KOPT-K1 (cell line): ENCODE results near the gene HLA-B.

Experiments
- H3K27ac ChIP-seq: fragments of 200-600 bp; sonication (generic); 2 replicates; pipeline ENCODE4 v1.5.1; 2016; ENCODE audit warnings: antibody characterized with exemption, mild to moderate bottlenecking, low read depth, low read length; ENCODE audit not compliant: poor library complexity, severe bottlenecking
- H3K36me3 ChIP-seq: fragments of 200-600 bp; sonication (generic); 2 replicates; pipeline ENCODE4 v1.5.1; 2017; ENCODE audit warnings: antibody characterized with exemption, mild to moderate bottlenecking, low read length, moderate library complexity; ENCODE audit not compliant: insufficient read depth
- H3K9me3 ChIP-seq: fragments of 200-600 bp; sonication (generic); 2 replicates; pipeline ENCODE4 v1.5.1; 2017; ENCODE audit warnings: antibody characterized with exemption, low read length, mild to moderate bottlenecking; ENCODE audit not compliant: insufficient read depth, poor library complexity, severe bottlenecking

Gene HLA-B

GRCh38 chr6:31351401-31352309, 5.3 kb downstream of the HLA-B start:
- Histone ChIP-seq H3K36me3 (peaks cover 29% of the 10 kb centered on the region), H3K9me3 (no peaks in the 10 kb centered on the region), H3K27ac (no peak overlapping the region)

GRCh38 chr6:31351033-31351380, 6.0 kb downstream of the HLA-B start:
- Histone ChIP-seq H3K9me3 (no peaks in the 10 kb centered on the region), H3K27ac (no peak overlapping the region), H3K36me3 (peaks cover 28% of the 10 kb centered on the region)

GRCh38 chr6:31350196-31351032, 6.6 kb downstream of the HLA-B start:
- Histone ChIP-seq H3K36me3 (peaks cover 22% of the 10 kb centered on the region), H3K9me3 (no peaks in the 10 kb centered on the region), H3K27ac (no peak overlapping the region)

- H3K36me3 ChIP-seq: peaks cover 11% of the 10 kb centered on the region
- H3K9me3 ChIP-seq: no peaks in the 10 kb centered on the region
- no peak overlapping the region for H3K27ac ChIP-seq
Observed at GRCh38 chr6:31349301-31349700, 7.7 kb downstream of the HLA-B start.

GRCh38 chr6:31345026-31345730, 11.8 kb downstream of the HLA-B start:
- H3K9me3 ChIP-seq: peaks cover 10% of the 10 kb centered on the region

GRCh38 chr6:31340228-31340627, 16.8 kb downstream of the HLA-B start:
- Histone ChIP-seq H3K9me3 (peaks cover 51% of the 10 kb centered on the region), H3K36me3 (no peaks in the 10 kb centered on the region), H3K27ac (no peak overlapping the region)

More at GRCh38 chr6:31345026-31345730, 11.8 kb downstream of the HLA-B start:
- Histone ChIP-seq H3K36me3 (no peaks in the 10 kb centered on the region), H3K27ac (no peak overlapping the region)

GRCh38 chr6:31339210-31339609, 17.8 kb downstream of the HLA-B start:
- no peaks in the 10 kb centered on the region for H3K36me3 ChIP-seq
- no peak overlapping the region for H3K27ac ChIP-seq
- peaks cover 56% of the 10 kb centered on the region for H3K9me3 ChIP-seq

- H3K9me3 ChIP-seq: peaks cover 56% of the 10 kb centered on the region
- no peak overlapping the region for H3K27ac ChIP-seq
Observed at GRCh38 chr6:31336896-31337496, 20.0 kb downstream of the HLA-B start.

GRCh38 chr6:31332637-31333602, 24.1 kb downstream of the HLA-B start:
- Histone ChIP-seq H3K36me3 (no peaks in the 10 kb centered on the region), H3K9me3 (peaks cover 45% of the 10 kb centered on the region), H3K27ac (no peak overlapping the region)

More at GRCh38 chr6:31336896-31337496, 20.0 kb downstream of the HLA-B start:
- no peaks in the 10 kb centered on the region for H3K36me3 ChIP-seq

- H3K36me3 ChIP-seq: no peaks in the 10 kb centered on the region
- H3K27ac ChIP-seq: no peak overlapping the region
- H3K9me3 ChIP-seq: peaks cover 18% of the 10 kb centered on the region
Observed at GRCh38 chr6:31328355-31328960, 28.5 kb downstream of the HLA-B start.

GRCh38 chr6:31321820-31322219, 35.2 kb downstream of the HLA-B start:
- H3K36me3 ChIP-seq: no peaks in the 10 kb centered on the region
- no peaks in the 10 kb centered on the region for H3K9me3 ChIP-seq
- H3K27ac ChIP-seq: no peak overlapping the region

- Histone ChIP-seq H3K27ac (no peak overlapping the region), H3K9me3 (no peaks in the 10 kb centered on the region), H3K36me3 (no peaks in the 10 kb centered on the region)
Observed at GRCh38 chr6:31321005-31321707, 35.8 kb downstream of the HLA-B start.

GRCh38 chr6:31317036-31317435, 39.9 kb downstream of the HLA-B start:
- Histone ChIP-seq H3K36me3 (no peaks in the 10 kb centered on the region), H3K9me3 (no peaks in the 10 kb centered on the region), H3K27ac (no peak overlapping the region)
